Thyroid gland (tissue), 4 donors: Measurements from ENCODE around the gene NFIB.
A peak's percentile ranks its signal among the peaks of the same experiment; 100 is the strongest.

Experiments used
- POLR2A ChIP-seq, 2 donors: fragments of 450-650 bp; IDR thresholded peaks; one replicate each; pipeline ENCODE4 v1.6.1; 2017; ENCODE audit warnings: antibody characterized with exemption in 2 of 2, mild to moderate bottlenecking in 2 of 2, moderate library complexity in 1 of 2
- TF ChIP-seq, protein P1 (sequence below), 6 experiments: fragments of 200-600 bp in 3 of 6; fragments of 450-650 bp in 3 of 6; sonication (generic) in 3 of 6; IDR thresholded peaks; one replicate each; pipeline ENCODE4 v1.5.1; 2016 to 2019; ENCODE audit warnings: antibody characterized with exemption in 6 of 6, mild to moderate bottlenecking in 2 of 6, inconsistent platforms in 1 of 6, moderate library complexity in 1 of 6

DNA sequence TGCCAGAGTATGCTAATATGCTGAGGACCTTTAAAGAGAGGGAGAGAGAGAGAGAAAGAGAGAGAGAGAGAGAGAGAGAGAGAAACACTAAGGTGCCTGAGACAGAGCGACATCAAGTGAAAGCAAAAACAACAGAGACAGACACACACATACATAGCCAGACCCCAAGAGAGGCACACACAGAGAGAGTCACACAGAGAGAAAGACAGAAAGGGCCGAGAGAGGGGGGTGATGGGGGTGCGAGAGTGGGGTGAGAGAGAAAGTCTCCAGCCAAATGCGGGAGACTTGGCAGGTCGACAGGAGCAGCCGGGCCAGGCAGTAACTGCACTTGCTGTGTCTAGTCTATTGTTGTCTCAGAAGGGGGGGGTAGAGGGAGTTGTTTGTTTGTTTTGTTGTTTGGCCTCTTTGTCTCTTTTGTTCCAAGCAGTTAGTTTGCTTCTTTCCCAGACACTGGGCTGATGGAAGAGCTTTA is 30.1 kb upstream of the NFIB start:
- TF ChIP-seq, protein P1, sequence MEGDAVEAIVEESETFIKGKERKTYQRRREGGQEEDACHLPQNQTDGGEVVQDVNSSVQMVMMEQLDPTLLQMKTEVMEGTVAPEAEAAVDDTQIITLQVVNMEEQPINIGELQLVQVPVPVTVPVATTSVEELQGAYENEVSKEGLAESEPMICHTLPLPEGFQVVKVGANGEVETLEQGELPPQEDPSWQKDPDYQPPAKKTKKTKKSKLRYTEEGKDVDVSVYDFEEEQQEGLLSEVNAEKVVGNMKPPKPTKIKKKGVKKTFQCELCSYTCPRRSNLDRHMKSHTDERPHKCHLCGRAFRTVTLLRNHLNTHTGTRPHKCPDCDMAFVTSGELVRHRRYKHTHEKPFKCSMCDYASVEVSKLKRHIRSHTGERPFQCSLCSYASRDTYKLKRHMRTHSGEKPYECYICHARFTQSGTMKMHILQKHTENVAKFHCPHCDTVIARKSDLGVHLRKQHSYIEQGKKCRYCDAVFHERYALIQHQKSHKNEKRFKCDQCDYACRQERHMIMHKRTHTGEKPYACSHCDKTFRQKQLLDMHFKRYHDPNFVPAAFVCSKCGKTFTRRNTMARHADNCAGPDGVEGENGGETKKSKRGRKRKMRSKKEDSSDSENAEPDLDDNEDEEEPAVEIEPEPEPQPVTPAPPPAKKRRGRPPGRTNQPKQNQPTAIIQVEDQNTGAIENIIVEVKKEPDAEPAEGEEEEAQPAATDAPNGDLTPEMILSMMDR (IDR thresholded peaks at IDR 0.05): peak in 4 of 6 experiments; percentile 7 to 22 (median 16)
- TF ChIP-seq POLR2A (IDR thresholded peaks at IDR 0.05): no peak
